Posterior cingulate gyrus (tissue), 11 donors: Measurements from ENCODE around the gene VPS18.

Experiments used
- DNase-seq, 10 donors: peaks; one replicate each; pipeline versions ENCODE4 v3.0.0 to v3.0.0-alpha.2; 2020 to 2021; ENCODE audit warnings: mixed read lengths in 3 of 10
- intact Hi-C: fragments of 100-400 bp; cut with DNase I; formaldehyde crosslinking; loops from one replicate; pipeline ENCODE4 v1.15.1; 2023

VPS18 gene

GRCh38 chr15:40930430-40931299 lies 36.4 kb downstream of the VPS18 start:
- intact Hi-C loops: no loop called here
- DNase-seq: no peak

DNA sequence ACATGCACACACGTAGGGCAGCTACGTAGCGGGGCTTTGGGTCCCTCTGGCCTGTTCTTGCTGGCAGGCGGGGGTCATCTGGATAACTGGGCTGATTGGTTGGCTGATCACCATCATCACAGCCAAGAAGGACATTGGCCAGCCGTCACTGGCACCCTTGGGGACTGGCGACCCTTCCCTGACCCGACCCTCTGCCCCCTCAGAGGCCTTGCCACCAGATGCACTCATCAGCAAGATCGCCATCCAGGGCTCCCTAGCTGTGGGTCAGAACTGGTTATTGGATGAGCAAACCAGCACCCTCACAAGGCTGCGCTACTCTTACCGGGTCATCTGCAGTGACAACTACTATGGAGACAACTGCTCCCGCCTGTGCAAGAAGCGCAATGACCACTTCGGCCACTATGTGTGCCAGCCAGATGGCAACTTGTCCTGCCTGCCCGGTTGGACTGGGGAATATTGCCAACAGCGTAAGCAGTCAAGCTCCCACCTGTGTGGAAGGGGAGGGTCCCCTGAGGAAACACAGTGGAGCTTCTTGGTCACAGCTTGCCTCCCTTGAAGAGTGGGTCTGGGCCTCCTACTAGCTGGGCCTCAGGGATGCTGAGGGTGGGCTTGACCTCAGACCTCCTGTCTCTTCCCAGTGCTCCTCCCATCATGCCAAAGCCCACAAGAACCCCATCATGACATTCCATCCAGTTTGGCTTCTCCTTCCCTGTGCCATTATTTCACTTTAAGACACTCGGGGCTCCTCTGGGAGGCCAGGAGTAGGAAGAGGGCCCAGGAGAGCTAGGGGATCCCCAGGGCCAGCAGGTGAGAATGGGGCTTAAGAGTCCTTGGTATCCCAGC lies 37.3 kb downstream of the VPS18 start:
- no peak for DNase-seq
- intact Hi-C loops: no loop called here

- no peak for DNase-seq
Measured at GRCh38 chr15:40932156-40932555, 37.9 kb downstream of the VPS18 start.

GRCh38 chr15:40932649-40933516 lies 38.6 kb downstream of the VPS18 start:
- intact Hi-C loops: no loop called here
- no peak for DNase-seq

More at GRCh38 chr15:40932156-40932555, 37.9 kb downstream of the VPS18 start:
- intact Hi-C loops: no loop called here

DNA sequence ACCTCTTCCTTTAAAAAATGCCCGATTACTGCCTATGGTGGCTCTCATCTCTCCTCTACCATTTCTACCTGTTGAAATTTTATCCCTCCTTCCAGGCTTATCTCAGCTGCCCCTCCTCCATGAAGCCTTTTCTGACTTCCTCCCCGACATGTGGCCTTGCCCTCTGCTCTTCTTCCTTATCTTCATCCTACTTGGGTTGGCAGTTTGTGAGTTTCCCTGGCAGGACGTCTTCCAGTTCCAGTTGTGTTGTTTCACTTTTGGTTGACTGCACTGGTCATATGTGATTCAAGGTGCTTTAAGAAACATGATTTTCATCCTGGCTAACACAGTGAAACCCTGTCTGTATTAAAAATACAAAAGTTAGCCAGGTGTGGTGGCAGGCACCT lies 39.3 kb downstream of the VPS18 start:
- intact Hi-C loops: no loop called here
- no peak for DNase-seq

- no peak for DNase-seq
- intact Hi-C loops: no loop called here
Measured at GRCh38 chr15:40934457-40934856, 40.2 kb downstream of the VPS18 start.

DNA sequence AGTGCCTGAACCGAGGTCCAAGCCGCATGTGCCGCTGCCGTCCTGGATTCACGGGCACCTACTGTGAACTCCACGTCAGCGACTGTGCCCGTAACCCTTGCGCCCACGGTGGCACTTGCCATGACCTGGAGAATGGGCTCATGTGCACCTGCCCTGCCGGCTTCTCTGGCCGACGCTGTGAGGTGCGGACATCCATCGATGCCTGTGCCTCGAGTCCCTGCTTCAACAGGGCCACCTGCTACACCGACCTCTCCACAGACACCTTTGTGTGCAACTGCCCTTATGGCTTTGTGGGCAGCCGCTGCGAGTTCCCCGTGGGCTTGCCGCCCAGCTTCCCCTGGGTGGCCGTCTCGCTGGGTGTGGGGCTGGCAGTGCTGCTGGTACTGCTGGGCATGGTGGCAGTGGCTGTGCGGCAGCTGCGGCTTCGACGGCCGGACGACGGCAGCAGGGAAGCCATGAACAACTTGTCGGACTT lies 42.0 kb downstream of the VPS18 start:
- DNase-seq: peak in 1 of 10 donors; percentile 81
- intact Hi-C loops: no loop called here

DNA sequence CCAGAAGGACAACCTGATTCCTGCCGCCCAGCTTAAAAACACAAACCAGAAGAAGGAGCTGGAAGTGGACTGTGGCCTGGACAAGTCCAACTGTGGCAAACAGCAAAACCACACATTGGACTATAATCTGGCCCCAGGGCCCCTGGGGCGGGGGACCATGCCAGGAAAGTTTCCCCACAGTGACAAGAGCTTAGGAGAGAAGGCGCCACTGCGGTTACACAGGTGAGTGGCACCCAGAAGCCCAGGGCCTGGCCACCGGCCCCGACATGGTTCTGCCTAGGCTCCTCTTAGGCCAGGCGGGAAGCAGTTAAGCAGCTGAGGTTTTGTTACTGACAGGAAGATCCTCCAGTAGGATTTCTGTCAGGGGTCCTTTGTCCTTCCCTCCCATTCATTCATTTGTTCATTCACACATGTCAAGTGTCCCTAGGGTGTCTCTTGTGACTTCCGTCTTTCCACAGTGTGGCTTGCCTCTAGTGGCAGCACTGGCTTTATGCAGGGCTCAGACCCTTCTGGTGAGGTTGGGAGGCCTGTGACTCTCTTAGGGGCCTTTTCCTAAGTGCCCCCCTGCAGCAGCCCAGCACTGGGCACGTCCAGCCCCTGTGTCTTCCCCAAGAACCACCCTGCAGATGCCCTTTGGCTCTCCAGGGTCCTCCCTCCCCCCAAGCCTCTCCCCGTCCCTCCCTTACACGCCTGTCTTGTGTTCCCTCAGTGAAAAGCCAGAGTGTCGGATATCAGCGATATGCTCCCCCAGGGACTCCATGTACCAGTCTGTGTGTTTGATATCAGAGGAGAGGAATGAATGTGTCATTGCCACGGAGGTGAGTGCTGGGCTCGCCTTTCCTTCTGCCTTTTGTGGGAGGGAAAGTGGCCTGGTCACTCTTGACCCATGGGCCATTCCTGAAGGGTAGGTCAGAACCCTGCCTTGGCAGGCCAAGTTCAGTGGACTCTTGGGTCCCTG lies 42.7 kb downstream of the VPS18 start:
- intact Hi-C loops: no loop called here
- no peak for DNase-seq

DNA sequence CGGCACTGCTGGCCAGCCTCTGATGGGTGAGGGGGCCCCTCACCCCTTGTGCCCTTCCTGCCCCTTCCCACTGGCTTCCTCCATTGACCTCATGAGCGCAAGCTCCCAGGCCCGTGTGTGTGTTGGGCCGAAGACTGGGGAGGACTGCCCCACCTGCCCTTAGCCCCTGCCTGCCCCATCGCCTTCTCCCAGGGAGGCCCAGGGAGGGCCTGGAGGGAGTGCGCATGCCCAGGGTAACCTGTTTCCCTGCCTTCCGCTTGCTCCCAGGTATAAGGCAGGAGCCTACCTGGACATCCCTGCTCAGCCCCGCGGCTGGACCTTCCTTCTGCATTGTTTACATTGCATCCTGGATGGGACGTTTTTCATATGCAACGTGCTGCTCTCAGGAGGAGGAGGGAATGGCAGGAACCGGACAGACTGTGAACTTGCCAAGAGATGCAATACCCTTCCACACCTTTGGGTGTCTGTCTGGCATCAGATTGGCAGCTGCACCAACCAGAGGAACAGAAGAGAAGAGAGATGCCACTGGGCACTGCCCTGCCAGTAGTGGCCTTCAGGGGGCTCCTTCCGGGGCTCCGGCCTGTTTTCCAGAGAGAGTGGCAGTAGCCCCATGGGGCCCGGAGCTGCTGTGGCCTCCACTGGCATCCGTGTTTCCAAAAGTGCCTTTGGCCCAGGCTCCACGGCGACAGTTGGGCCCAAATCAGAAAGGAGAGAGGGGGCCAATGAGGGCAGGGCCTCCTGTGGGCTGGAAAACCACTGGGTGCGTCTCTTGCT lies 43.7 kb downstream of the VPS18 start:
- intact Hi-C loops: no loop called here
- peak in 1 of 10 donors; percentile 82 for DNase-seq

DNA sequence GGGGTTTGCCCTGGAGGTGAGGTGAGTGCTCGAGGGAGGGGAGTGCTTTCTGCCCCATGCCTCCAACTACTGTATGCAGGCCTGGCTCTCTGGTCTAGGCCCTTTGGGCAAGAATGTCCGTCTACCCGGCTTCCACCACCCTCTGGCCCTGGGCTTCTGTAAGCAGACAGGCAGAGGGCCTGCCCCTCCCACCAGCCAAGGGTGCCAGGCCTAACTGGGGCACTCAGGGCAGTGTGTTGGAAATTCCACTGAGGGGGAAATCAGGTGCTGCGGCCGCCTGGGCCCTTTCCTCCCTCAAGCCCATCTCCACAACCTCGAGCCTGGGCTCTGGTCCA lies 44.3 kb downstream of the VPS18 start:
- no peak for DNase-seq
- intact Hi-C loops: no loop called here

GRCh38 chr15:40940296-40940801 lies 46.1 kb downstream of the VPS18 start:
- no peak for DNase-seq
- intact Hi-C loops: loop anchor here (5.0 kb wide), 1 partner anchor 82 kb away; no protein-coding TSS in a partner anchor

GRCh38 chr15:40941068-40941527 lies 46.8 kb downstream of the VPS18 start:
- intact Hi-C loops: loop anchor here (5.0 kb wide), 1 partner anchor 81 kb away; no protein-coding TSS in a partner anchor

DNA sequence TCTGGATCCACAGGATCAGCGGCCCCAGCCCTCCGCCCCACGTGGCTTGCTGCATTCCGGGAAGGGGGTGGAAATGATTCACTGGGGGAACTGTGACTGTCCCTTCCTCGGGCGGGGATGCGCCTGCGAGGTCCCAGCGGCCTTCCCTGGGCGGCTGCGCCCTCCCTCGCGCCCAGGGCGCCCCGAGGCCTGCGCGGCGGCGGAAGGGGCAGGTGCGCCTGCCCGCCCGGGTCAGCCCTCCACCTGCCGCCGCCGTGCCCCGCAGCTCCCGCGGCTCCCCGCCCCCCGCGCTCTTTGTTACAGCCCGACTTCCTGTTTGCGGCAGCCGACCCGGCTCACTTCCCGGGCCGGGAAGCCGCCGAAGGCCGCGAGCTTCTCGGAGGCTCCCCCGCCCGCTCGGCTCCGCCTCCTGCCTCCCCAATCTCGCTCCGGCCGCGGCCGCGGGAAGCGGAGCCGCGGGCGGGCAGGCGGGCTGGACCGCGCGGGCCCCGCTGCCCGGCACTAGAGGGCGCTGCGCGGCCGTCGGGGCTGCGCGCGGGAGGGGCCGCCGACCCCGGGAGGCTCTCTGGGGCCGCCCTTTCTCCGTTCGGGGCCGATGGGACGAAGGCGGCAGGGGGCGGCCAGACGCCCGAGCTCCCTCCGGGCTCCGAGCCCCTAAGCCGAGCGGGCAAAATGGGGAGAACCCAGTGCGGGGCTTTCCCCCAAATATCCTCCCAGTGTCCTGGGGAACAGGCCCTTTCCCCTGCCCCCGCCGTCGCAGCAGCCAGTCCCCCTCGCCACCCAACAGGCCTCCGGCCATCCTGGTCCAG lies 47.5 kb downstream of the VPS18 start:
- intact Hi-C loops: loop anchor here (5.0 kb wide), 1 partner anchor 81 kb away; no protein-coding TSS in a partner anchor
- peak in 9 of 10 donors; percentile 46 to 94 (median 67) for DNase-seq

More at GRCh38 chr15:40941068-40941527, 46.8 kb downstream of the VPS18 start:
- no peak for DNase-seq

DNA sequence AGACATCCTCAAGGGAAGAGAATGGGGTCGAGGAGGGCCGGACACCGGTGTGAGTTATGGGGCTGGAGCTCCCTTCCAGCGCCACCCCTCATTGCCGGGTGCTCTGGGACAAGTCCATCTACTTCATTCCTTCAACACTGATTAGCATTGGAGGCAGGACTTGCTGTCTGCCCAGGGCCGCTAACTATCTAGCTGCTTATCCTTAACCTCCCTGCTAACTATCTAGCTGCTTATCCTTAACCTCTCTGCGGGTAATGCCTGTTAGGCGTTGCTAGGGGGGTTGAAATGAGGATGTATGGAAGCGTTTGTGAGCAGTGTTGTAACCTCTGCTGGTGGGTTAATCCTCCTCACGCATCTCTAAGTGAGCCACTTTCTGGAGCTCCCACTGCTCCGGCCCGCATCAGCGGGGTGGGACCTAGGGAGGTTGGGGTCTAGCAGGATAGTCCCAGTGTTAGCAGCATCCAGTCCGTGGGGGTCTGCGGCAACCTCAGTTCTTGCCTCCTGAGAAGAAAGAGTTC lies 48.1 kb downstream of the VPS18 start:
- intact Hi-C loops: loop anchor here (5.0 kb wide), 1 partner anchor 80 kb away; no protein-coding TSS in a partner anchor
- peak in 1 of 10 donors; percentile 51 for DNase-seq

DNA sequence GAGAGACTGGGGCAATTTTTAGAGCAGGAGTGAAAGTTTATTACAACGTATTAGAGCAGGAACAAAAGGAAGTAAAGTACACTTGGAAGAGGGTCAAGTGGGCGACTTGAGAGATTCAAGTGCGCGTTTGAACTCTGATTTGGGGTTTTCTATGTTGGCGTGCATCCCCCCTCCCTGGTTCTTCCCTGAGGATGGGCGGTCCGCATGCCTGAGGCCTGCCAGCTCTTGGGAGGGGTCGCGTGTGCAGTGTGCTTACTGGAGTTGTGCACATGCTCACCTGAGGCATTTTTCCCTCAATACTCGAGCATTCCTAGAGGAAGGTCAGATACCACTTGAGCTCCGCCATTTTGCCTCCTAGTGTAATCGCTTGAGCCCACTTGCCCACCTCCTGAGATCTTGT lies 48.6 kb downstream of the VPS18 start:
- peak in 2 of 10 donors; percentile 12 to 32 for DNase-seq
- intact Hi-C loops: loop anchor here (5.0 kb wide), 1 partner anchor 79 kb away; no protein-coding TSS in a partner anchor

DNA sequence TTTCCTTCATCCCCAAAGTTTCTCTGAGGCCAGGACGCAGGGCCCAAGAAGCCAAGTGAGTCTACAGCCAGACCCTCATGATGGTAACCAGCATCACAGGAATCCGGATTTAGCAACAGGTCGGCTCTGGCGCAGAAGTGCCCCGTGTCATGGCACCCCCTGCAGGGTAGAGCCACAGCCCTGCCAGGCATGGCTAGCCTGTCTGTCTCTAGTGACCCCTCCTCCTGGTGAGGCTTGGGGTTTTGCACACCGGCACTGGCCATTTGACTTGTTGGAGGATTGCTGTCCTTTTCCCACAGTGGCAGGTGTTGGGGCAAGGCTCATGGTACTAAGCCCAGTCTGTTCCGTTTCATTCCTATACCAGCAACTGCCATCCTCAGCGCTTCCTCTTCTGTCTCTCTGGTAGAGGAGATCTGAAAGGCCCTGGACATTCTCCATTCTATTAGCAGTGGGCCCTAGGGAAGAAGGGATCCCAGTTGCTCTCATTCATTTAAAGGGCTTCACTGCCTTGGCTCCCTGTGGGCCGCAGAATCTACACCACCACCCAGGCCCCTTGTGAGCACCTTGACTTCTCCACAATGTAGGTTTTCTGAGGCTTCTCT lies 49.6 kb downstream of the VPS18 start:
- DNase-seq: peak in 2 of 10 donors; percentile 15 to 47
- intact Hi-C loops: loop anchor here (5.0 kb wide), 1 partner anchor 78 kb away; no protein-coding TSS in a partner anchor
